H1 (cell line): ENCODE results near the gene OR52E2. TPM values are rescaled to one million over a fixed set of nuclear protein-coding genes. Genes with fewer than 3 reads are reported as not detected.

Experiments
- CTCF ChIA-PET: fragments of 300-600 bp; sonication (Branson Sonifier 250); formaldehyde crosslinking; loops from one replicate; lab custom pipeline; 2021; ENCODE audit not compliant: partially characterized antibody; lab: Charles Lee
- POLR2A ChIA-PET: fragments of 300-600 bp; sonication (Branson Sonifier 250); formaldehyde crosslinking; loops from one replicate; lab custom pipeline; 2021; ENCODE audit warnings: inconsistent platforms; ENCODE audit not compliant: partially characterized antibody; lab: Charles Lee
- DNase-seq, 2 experiments: peaks; one replicate each; pipeline versions ENCODE4 v3.0.0 to v3.0.0-alpha.2; 2010 to 2022; ENCODE audit warnings: low spot score in 2 of 2, low read depth in 1 of 2, mixed read lengths in 1 of 2
- FAIRE-seq: peaks from 2 replicates; lab custom pipeline; 2011; peaks lifted over from hg19 to GRCh38; lab: Jason Lieb, UNC
- H2AFZ ChIP-seq: 2 replicates; pipeline ENCODE4 v1.8.1; 2012; ENCODE audit warnings: low read length, inconsistent platforms
- H2AK5ac ChIP-seq: 2 replicates; pipeline ENCODE4 v1.6.1; 2013; ENCODE audit warnings: low read depth, low read length
- H2BK120ac ChIP-seq: replicated peaks from 2 replicates; pipeline ENCODE3; 2013; ENCODE audit warnings: low read depth, low read length, inconsistent platforms
- H2BK12ac ChIP-seq: 2 replicates; pipeline ENCODE4 v1.6.1; 2013; ENCODE audit warnings: low read depth, low read length
- H2BK15ac ChIP-seq: 2 replicates; pipeline ENCODE4 v1.6.1; 2013; ENCODE audit warnings: low read length
- H2BK20ac ChIP-seq: 2 replicates; pipeline ENCODE4 v1.6.1; 2013; ENCODE audit warnings: low read length
- H2BK5ac ChIP-seq: 2 replicates; pipeline ENCODE4 v1.6.1; 2013; ENCODE audit warnings: low read depth, low read length
- H3K14ac ChIP-seq: 2 replicates; pipeline ENCODE4 v1.6.1; 2013; ENCODE audit warnings: inconsistent platforms; ENCODE audit not compliant: insufficient read length
- H3K18ac ChIP-seq: 2 replicates; pipeline ENCODE4 v1.6.1; 2013; ENCODE audit warnings: low read length; ENCODE audit errors: extremely low read depth
- H3K23ac ChIP-seq: 2 replicates; pipeline ENCODE4 v1.6.1; 2013; ENCODE audit warnings: inconsistent platforms; ENCODE audit not compliant: insufficient read length
- H3K23me2 ChIP-seq: 2 replicates; pipeline ENCODE4 v1.6.1; 2013; ENCODE audit warnings: low read depth, low read length
- H3K27ac ChIP-seq: 2 replicates; pipeline ENCODE4 v1.6.1; 2011; ENCODE audit warnings: low read depth, low read length, inconsistent platforms
- H3K27me3 ChIP-seq, 4 experiments: replicated peaks in 1 of 4; 1 replicate in 1 of 4; 2 replicates in 3 of 4; pipeline versions ENCODE4 v1.6.1 to v1.8.1; 2011 to 2013; ENCODE audit warnings: low read length in 3 of 4, mild to moderate bottlenecking in 3 of 4, inconsistent platforms in 2 of 4, mixed read lengths in 2 of 4, moderate library complexity in 1 of 4; ENCODE audit not compliant: control insufficient read depth in 3 of 4, insufficient read depth in 3 of 4; ENCODE audit errors: extremely low read depth in 1 of 4
- H3K36me3 ChIP-seq, 4 experiments: 2 replicates each; pipeline versions ENCODE4 v1.6.1 to v1.8.1; 2011 to 2013; ENCODE audit warnings: mild to moderate bottlenecking in 4 of 4, low read length in 3 of 4, moderate library complexity in 2 of 4, control low read depth in 1 of 4, inconsistent platforms in 1 of 4; ENCODE audit not compliant: insufficient read depth in 4 of 4, control insufficient read depth in 2 of 4
- H3K4ac ChIP-seq: replicated peaks from 2 replicates; pipeline ENCODE3; 2013; ENCODE audit warnings: low read length, low read depth, mixed read lengths, inconsistent platforms; ENCODE audit not compliant: insufficient read length
- H3K4me1 ChIP-seq, 4 experiments: replicated peaks in 1 of 4; 1 replicate in 1 of 4; 2 replicates in 3 of 4; pipeline versions ENCODE4 v1.6.1 to v1.8.1; 2011 to 2013; ENCODE audit warnings: low read length in 3 of 4, inconsistent platforms in 2 of 4, mixed read lengths in 1 of 4; ENCODE audit not compliant: insufficient read depth in 4 of 4, control insufficient read depth in 3 of 4
- H3K4me2 ChIP-seq, 2 experiments: 2 replicates each; pipeline versions ENCODE4 v1.6.1 to v1.8.1; 2011 to 2013; ENCODE audit warnings: low read depth in 2 of 2, low read length in 2 of 2, control low read depth in 1 of 2, inconsistent platforms in 1 of 2, mild to moderate bottlenecking in 1 of 2; ENCODE audit not compliant: insufficient read depth in 1 of 2
- H3K4me3 ChIP-seq, 4 experiments: fragments of 200-600, 300-600 bp in 1 of 4; sonication (generic), shearing (Covaris generic), sonication (Bioruptor Twin) in 1 of 4; 2 replicates each; pipeline versions ENCODE4 v1.5.1 to v1.8.1; 2011 to 2016; ENCODE audit warnings: low read length in 4 of 4, low read depth in 3 of 4, control low read depth in 2 of 4, inconsistent platforms in 2 of 4, mild to moderate bottlenecking in 2 of 4, mixed read lengths in 1 of 4, moderate library complexity in 1 of 4; ENCODE audit not compliant: insufficient read depth in 2 of 4; ENCODE audit errors: extremely low read depth in 1 of 4
- H3K56ac ChIP-seq: replicated peaks from 2 replicates; pipeline ENCODE3; 2013; ENCODE audit warnings: low read depth, mild to moderate bottlenecking, mixed read lengths, low read length, inconsistent platforms; ENCODE audit not compliant: insufficient read length
- H3K79me1 ChIP-seq: 2 replicates; pipeline ENCODE4 v1.6.1; 2013; ENCODE audit warnings: low read depth, low read length, control low read depth
- H3K79me2 ChIP-seq, 2 experiments: 2 replicates each; pipeline versions ENCODE4 v1.6.1 to v1.8.1; 2012 to 2013; ENCODE audit warnings: low read length in 2 of 2, mild to moderate bottlenecking in 2 of 2, inconsistent platforms in 1 of 2; ENCODE audit not compliant: insufficient read depth in 2 of 2, control insufficient read depth in 1 of 2
- H3K9ac ChIP-seq, 4 experiments: replicated peaks in 1 of 4; 1 replicate in 1 of 4; 2 replicates in 3 of 4; pipeline versions ENCODE4 v1.6.1 to v1.8.1; 2011 to 2013; ENCODE audit warnings: low read depth in 3 of 4, low read length in 3 of 4, control low read depth in 2 of 4, mild to moderate bottlenecking in 2 of 4, moderate library complexity in 2 of 4, inconsistent platforms in 1 of 4; ENCODE audit errors: extremely low read depth in 1 of 4
- H3K9me3 ChIP-seq, 2 experiments: 2 replicates each; pipeline versions ENCODE4 v1.6.1 to v1.8.1; 2012 to 2013; ENCODE audit warnings: mild to moderate bottlenecking in 2 of 2, moderate library complexity in 2 of 2, control low read depth in 1 of 2, inconsistent platforms in 1 of 2, low read depth in 1 of 2, low read length in 1 of 2, mixed read lengths in 1 of 2; ENCODE audit not compliant: insufficient read depth in 2 of 2
- H4K20me1 ChIP-seq, 2 experiments: replicated peaks in 1 of 2; 2 replicates each; pipeline versions ENCODE3 to v1.8.1; 2011 to 2013; ENCODE audit warnings: inconsistent platforms in 2 of 2, low read length in 2 of 2, mild to moderate bottlenecking in 1 of 2; ENCODE audit not compliant: insufficient read depth in 2 of 2, control insufficient read depth in 1 of 2
- H4K5ac ChIP-seq: 2 replicates; pipeline ENCODE4 v1.6.1; 2013; ENCODE audit warnings: low read length, low read depth, mixed read lengths, inconsistent platforms; ENCODE audit not compliant: insufficient read length
- H4K8ac ChIP-seq: 2 replicates; pipeline ENCODE4 v1.8.0; 2013; ENCODE audit warnings: mild to moderate bottlenecking, moderate library complexity, low read length, inconsistent platforms; ENCODE audit not compliant: insufficient read depth; ENCODE audit errors: extremely low read depth
- H4K91ac ChIP-seq: replicated peaks from 2 replicates; pipeline ENCODE3; 2013; ENCODE audit warnings: low read length, mixed read lengths, inconsistent platforms; ENCODE audit not compliant: insufficient read length
- CEBPB ChIP-seq: IDR thresholded peaks from 2 replicates; pipeline ENCODE4 v1.6.1; 2012; ENCODE audit warnings: low read depth, low read length
- CREB1 ChIP-seq: IDR thresholded peaks from 2 replicates; pipeline ENCODE4 v1.6.1; 2012; ENCODE audit warnings: inconsistent platforms
- EGR1 ChIP-seq: IDR thresholded peaks from 2 replicates; pipeline ENCODE4 v1.6.1; 2011; ENCODE audit warnings: low read depth, low read length, borderline replicate concordance
- EP300 ChIP-seq, 2 experiments: IDR thresholded peaks; 1 replicate in 1 of 2; 2 replicates in 1 of 2; pipeline ENCODE4 v1.6.1; 2011 to 2012; ENCODE audit warnings: low read depth in 2 of 2, low read length in 2 of 2, mild to moderate bottlenecking in 2 of 2, borderline replicate concordance in 1 of 2, inconsistent platforms in 1 of 2, moderate library complexity in 1 of 2
- NANOG ChIP-seq: IDR thresholded peaks from 2 replicates; pipeline ENCODE4 v1.6.1; 2011; ENCODE audit warnings: low read length, low read depth, mild to moderate bottlenecking, inconsistent platforms; ENCODE audit not compliant: insufficient read depth, poor library complexity, severe bottlenecking
- POLR2A ChIP-seq, 2 experiments: IDR thresholded peaks; 1 replicate in 1 of 2; 2 replicates in 1 of 2; pipeline ENCODE4 v1.6.1; 2011; ENCODE audit warnings: low read depth in 2 of 2, low read length in 2 of 2, mild to moderate bottlenecking in 2 of 2; ENCODE audit errors: control extremely low read depth in 1 of 2
- POU5F1 ChIP-seq: IDR thresholded peaks from 2 replicates; pipeline ENCODE4 v1.6.1; 2011; ENCODE audit warnings: low read depth, mild to moderate bottlenecking, low read length, moderate library complexity
- RBBP5 ChIP-seq: IDR thresholded peaks from 2 replicates; pipeline ENCODE4 v1.7.1; 2012; ENCODE audit warnings: low read depth, mild to moderate bottlenecking, inconsistent platforms, low read length, moderate library complexity, borderline replicate concordance
- SIRT6 ChIP-seq: IDR thresholded peaks from one replicate; pipeline ENCODE4 v1.7.1; 2012; ENCODE audit warnings: low read length, inconsistent platforms
- TAF1 ChIP-seq: IDR thresholded peaks from 2 replicates; pipeline ENCODE4 v1.6.1; 2011; ENCODE audit warnings: mild to moderate bottlenecking, low read depth, low read length
- WGBS, 2 experiments: shearing (Covaris generic) in 1 of 2; methylation state at CpG; one replicate each; pipeline versions ENCODE4 v1.1.6 to v1.1.7; 2013 to 2015; ENCODE audit warnings: low lambda C conversion rate in 2 of 2, mixed read lengths in 2 of 2, inconsistent platforms in 1 of 2, low coverage in 1 of 2, missing lambda C conversion rate in 1 of 2; ENCODE audit not compliant: insufficient replicate concordance in 2 of 2, insufficient coverage in 1 of 2, insufficient read length in 1 of 2; ENCODE audit errors: extremely low coverage in 1 of 2, missing lambda C conversion rate in 1 of 2; 5-methylcytosine and 5-hydroxymethylcytosine counted together
- long read RNA-seq, 2 experiments: library from RNA in 1 of 2; library from capped mRNA in 1 of 2; stranded (forward); transcript quantifications; one replicate each; pipeline ENCODE4 v2.0.0, GENCODE V29; 2021; ENCODE audit warnings: inconsistent platforms in 1 of 2
- polyA minus RNA-seq, 3 experiments: library from RNA; depleted of rRNA, polyadenylated mRNA; stranded (reverse); fragments of >200 nt; gene quantifications; 1 replicate in 2 of 3; 2 replicates in 1 of 3; pipeline ENCODE4 v1.2.3, GENCODE V29; 2011
- polyA plus RNA-seq, 7 experiments: library from polyadenylated mRNA; depleted of rRNA in 3 of 7; stranded (reverse) in 5 of 7; unstranded in 2 of 7; fragments of >200 nt in 5 of 7; fragments of 200-250 nt in 2 of 7; gene quantifications; 1 replicate in 5 of 7; 2 replicates in 1 of 7; 4 replicates in 1 of 7; pipeline versions ENCODE4 v1.2.1 to v1.2.3, GENCODE V29; 2011 to 2013; ENCODE audit warnings: missing spikeins in 2 of 7, mixed read lengths in 2 of 7
- total RNA-seq: library from RNA; stranded (reverse); fragmentation: NEBNext Ultra II Directional; extraction: Animal tissue kit (Norgen Biotek cat#: 25700); gene quantifications from 2 replicates; pipeline ENCODE4 v1.2.1, GENCODE V29; 2021
- TF ChIP-seq, protein P1 (sequence below): IDR thresholded peaks from 2 replicates; pipeline ENCODE4 v1.6.1; 2011; ENCODE audit warnings: low read depth, mild to moderate bottlenecking, low read length; ENCODE audit not compliant: insufficient read depth

OR52E2 gene
- total RNA-seq (not detected in 2 replicates), polyA plus RNA-seq (2011; rRNA removed) (not detected in 2 replicates), polyA minus RNA-seq (2011; rRNA and poly(A)+ RNA removed) (not detected in 2 replicates)
- not detected for polyA plus RNA-seq (2011; cell fraction: cytosol; rRNA removed)
- not detected for polyA plus RNA-seq (2011; cell fraction: nucleus; rRNA removed)
- polyA plus RNA-seq (2012, experiment 1 of 2), result not detected in 4 replicates
- not detected for polyA plus RNA-seq (2012, experiment 2 of 2)
- not detected for polyA plus RNA-seq (2013, experiment 1 of 2)
- not detected for polyA plus RNA-seq (2013, experiment 2 of 2)
- polyA minus RNA-seq (2011; cell fraction: cytosol; rRNA and poly(A)+ RNA removed), result not detected
- not detected for polyA minus RNA-seq (2011; cell fraction: nucleus; rRNA and poly(A)+ RNA removed)
- long read RNA-seq, experiment 1, result 0 reads
- long read RNA-seq, experiment 2, result 0 reads

DNA sequence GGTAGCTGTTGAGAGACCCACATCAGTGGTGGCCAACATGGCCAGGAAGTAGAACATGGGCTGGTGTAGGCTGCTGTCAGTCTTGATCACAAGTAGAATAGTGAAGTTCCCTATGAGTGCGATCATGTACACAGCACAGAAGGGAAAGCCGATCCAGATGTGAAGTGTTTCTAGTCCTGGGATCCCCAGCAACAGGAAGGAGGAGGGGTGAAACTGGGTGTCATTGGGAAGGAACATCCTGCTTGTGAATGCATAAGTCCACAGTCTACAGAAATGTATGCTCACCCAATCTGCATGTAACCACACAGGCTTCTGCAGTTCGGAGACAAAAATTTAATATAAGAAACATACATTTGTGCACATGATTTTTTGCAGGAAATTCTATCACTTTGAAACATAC is at the start of gene OR52E2:
OR52E2 (minus strand) TSS at position 237 of the 400 bp plus-strand sequence; CDS start at position 237, 0 bp downstream.
- Histone ChIP-seq H4K20me1 (no peaks in the 10 kb centered on the region), H3K4ac (no peak within 1 kb of the TSS), H3K23ac (no peak within 1 kb of the TSS), H3K9me3 (no peaks in the 10 kb centered on the region), H3K14ac (no peak within 1 kb of the TSS), H3K23me2 (no peaks in the 10 kb centered on the region), H3K4me3 (no peak within 1 kb of the TSS), H3K27ac (no peak within 1 kb of the TSS), H3K56ac (no peak within 1 kb of the TSS), H2AK5ac (no peak within 1 kb of the TSS; the same call in 1 of the 2 replicates), H2BK15ac (no peak within 1 kb of the TSS), H2BK5ac (no peak within 1 kb of the TSS), H2BK120ac (no peak within 1 kb of the TSS), H3K4me1 (no peaks in the 10 kb centered on the region), H2BK20ac (no peak within 1 kb of the TSS), H4K91ac (no peak within 1 kb of the TSS), H4K8ac (no peak within 1 kb of the TSS), H3K79me2 (no peaks in the 10 kb centered on the region), H4K5ac (no peak within 1 kb of the TSS), H3K27me3 (no peaks in the 10 kb centered on the region), H2AFZ (no peak within 1 kb of the TSS), H3K18ac (no peak within 1 kb of the TSS), H2BK12ac (no peak within 1 kb of the TSS), H3K9ac (no peak within 1 kb of the TSS), H3K4me2 (no peak within 1 kb of the TSS), H3K36me3 (no peaks in the 10 kb centered on the region), H3K79me1 (no peaks in the 10 kb centered on the region)
- CTCF ChIA-PET, result no interaction called here
- FAIRE-seq (no peak), DNase-seq (no peak)
- 98% methylated on average over 3 of the region's 3 CpGs; no CpG with 5 or more reads in 1 of the 2 experiments for WGBS, 2 experiments
- POLR2A ChIA-PET, result no interaction called here
- TF ChIP-seq, protein P1, sequence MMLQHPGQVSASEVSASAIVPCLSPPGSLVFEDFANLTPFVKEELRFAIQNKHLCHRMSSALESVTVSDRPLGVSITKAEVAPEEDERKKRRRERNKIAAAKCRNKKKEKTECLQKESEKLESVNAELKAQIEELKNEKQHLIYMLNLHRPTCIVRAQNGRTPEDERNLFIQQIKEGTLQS, result no peak
- TF ChIP-seq RBBP5, result no peak
- no peak for TF ChIP-seq CREB1
- no peak for TF ChIP-seq EP300 (IDR thresholded peaks at IDR 0.05; ENCODE audit: borderline replicate concordance in 1 of 2, low read depth in 2 of 2, low read length in 2 of 2)
- no peak for TF ChIP-seq CEBPB
- no peak for TF ChIP-seq EGR1
- no peak for TF ChIP-seq SIRT6
- no peak for TF ChIP-seq POU5F1
- no peak for TF ChIP-seq NANOG
- no peak for TF ChIP-seq TAF1
- no peak for TF ChIP-seq POLR2A (IDR thresholded peaks at IDR 0.05; ENCODE audit: control extremely low read depth in 1 of 2, low read depth in 2 of 2, low read length in 2 of 2)
